Mesothelial cell of epicardium (in vitro differentiated cells): ENCODE measurements around the gene MGRN1. TPM values are rescaled to one million over a fixed set of nuclear protein-coding genes. Genes with fewer than 3 reads are reported as not detected.

Experiments used
- DNase-seq, 2 experiments: peaks; one replicate each; pipeline ENCODE4 v3.0.0; 2021; ENCODE audit warnings: low spot score in 2 of 2; ENCODE audit not compliant: unreplicated experiment in 2 of 2
- H3K27ac Mint-ChIP-seq: 2 replicates; pipeline ENCODE4 v1.8.0; 2021; ENCODE audit warnings: mixed read lengths
- H3K27me3 Mint-ChIP-seq: 2 replicates; pipeline ENCODE4 v1.8.0; 2021; ENCODE audit warnings: low read depth, mixed read lengths
- H3K36me3 Mint-ChIP-seq: 2 replicates; pipeline ENCODE4 v1.8.0; 2021; ENCODE audit warnings: mixed read lengths
- H3K4me1 Mint-ChIP-seq: 2 replicates; pipeline ENCODE4 v1.8.0; 2021; ENCODE audit warnings: mixed read lengths
- H3K4me3 Mint-ChIP-seq: 2 replicates; pipeline ENCODE4 v1.8.0; 2021; ENCODE audit warnings: mild to moderate bottlenecking, moderate library complexity, mixed read lengths
- H3K9me3 Mint-ChIP-seq: 2 replicates; pipeline ENCODE4 v1.8.0; 2021; ENCODE audit warnings: mixed read lengths
- total RNA-seq: library from RNA; stranded (reverse); gene quantifications from 3 replicates; pipeline ENCODE4 v1.2.1, GENCODE V29; 2021
- TF ChIP-seq, protein P1 (sequence below): fragments of 200-600 bp; sonication (generic); IDR thresholded peaks from one replicate; pipeline ENCODE4 v1.5.0; 2021; ENCODE audit warnings: antibody characterized with exemption; ENCODE audit not compliant: unreplicated experiment

Gene MGRN1
- total RNA-seq, 1 donor from 2014 or later = 110 TPM

DNA sequence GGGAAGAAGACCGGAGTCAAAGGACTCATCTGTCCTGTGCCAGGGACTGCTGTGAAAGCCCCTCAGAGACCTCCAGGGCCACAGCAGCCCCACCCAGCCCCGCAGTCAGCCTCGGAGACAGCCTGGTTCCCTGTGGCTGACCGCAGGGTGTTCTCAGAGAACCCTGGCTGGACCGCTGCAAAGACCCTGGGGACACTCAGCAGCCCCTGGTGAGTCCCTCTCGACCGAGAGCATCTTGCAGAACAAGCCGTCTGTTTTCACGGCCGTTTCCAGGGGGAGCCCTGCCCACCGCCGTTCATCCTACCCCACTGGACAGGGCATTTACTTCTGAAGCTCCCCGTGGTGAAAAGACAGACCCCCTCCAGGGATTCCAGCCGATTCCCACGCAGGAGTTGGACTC, 20.2 kb upstream of the MGRN1 start:
- no peaks in the 10 kb centered on the region for H3K9me3 Mint-ChIP-seq
- no peak for DNase-seq
- H3K27ac Mint-ChIP-seq = no peak overlapping the region
- no peaks in the 10 kb centered on the region for H3K4me1 Mint-ChIP-seq
- H3K27me3 Mint-ChIP-seq = peaks cover under 1% of the 10 kb centered on the region
- H3K4me3 Mint-ChIP-seq = no peak overlapping the region
- no peaks in the 10 kb centered on the region for H3K36me3 Mint-ChIP-seq
- TF ChIP-seq, protein P1, sequence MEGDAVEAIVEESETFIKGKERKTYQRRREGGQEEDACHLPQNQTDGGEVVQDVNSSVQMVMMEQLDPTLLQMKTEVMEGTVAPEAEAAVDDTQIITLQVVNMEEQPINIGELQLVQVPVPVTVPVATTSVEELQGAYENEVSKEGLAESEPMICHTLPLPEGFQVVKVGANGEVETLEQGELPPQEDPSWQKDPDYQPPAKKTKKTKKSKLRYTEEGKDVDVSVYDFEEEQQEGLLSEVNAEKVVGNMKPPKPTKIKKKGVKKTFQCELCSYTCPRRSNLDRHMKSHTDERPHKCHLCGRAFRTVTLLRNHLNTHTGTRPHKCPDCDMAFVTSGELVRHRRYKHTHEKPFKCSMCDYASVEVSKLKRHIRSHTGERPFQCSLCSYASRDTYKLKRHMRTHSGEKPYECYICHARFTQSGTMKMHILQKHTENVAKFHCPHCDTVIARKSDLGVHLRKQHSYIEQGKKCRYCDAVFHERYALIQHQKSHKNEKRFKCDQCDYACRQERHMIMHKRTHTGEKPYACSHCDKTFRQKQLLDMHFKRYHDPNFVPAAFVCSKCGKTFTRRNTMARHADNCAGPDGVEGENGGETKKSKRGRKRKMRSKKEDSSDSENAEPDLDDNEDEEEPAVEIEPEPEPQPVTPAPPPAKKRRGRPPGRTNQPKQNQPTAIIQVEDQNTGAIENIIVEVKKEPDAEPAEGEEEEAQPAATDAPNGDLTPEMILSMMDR = no peak

DNA sequence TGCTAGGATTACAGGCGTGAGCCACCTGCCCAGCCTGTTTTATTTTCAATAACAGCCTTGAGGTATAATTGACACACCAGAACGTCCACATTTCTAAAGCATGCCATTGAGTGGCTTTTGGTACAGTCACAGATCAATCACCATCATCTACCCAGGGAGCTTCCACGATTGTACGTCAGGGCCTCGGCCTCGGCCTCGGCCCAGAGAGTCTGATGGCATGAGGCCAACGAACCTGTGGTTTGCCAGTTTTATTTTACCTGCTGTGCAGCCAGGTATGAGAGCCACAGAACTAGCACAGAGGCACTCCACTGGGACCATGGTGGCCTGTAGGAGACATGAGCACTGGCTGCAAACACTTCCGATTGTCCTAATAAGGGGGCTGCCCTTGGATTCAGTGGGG, 18.3 kb upstream of the MGRN1 start:
- TF ChIP-seq, protein P1 = no peak
- no peak for DNase-seq
- no peak overlapping the region for H3K27ac Mint-ChIP-seq
- H3K27me3 Mint-ChIP-seq = no peaks in the 10 kb centered on the region
- H3K36me3 Mint-ChIP-seq = no peaks in the 10 kb centered on the region
- H3K4me1 Mint-ChIP-seq = peaks cover 2% of the 10 kb centered on the region
- H3K4me3 Mint-ChIP-seq = no peak overlapping the region
- no peaks in the 10 kb centered on the region for H3K9me3 Mint-ChIP-seq

DNA sequence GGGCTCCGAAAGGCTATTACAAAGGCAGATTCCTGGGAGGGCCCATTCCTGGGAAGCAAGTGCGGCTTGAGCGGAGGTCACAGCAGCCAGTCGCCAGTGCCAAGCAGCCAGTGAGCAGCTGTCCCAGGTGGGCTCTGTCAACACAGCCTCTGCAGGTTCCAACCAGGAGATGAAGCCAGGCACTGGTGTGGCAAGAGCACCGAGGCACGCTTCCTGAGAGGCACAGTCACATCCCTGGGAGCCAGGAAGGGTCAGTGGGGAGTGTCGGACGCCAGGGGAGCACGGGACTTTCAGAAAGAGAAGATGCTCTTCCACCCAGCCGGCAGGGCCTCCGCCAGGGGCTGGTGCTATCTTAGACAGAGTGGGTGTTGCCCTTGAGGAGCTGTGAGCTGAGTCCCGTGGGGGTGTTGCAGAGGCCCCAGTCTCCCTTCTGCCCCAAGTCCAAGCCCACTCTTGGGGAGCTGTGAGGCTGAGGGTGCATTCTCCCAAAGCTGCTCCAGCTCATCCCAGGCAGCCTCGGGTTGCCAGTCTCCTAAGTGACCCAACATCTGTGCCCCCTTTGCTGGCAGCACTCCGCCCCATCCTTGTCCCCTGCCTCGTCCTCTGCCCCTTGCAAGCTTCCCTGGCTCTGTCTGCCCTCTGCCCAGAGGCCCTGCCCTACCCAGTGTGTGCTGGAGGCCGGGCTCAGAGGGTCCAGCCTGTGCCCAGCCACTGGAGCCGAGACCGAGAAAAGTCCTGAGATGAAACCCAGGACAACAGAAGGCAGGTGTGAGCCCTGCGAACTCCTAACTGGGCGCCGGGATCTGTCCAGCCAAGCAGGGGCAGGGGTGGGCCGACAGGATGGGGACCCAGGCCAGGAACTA, 16.6 kb upstream of the MGRN1 start:
- H3K36me3 Mint-ChIP-seq = no peaks in the 10 kb centered on the region
- H3K27ac Mint-ChIP-seq = no peak overlapping the region
- H3K9me3 Mint-ChIP-seq = no peaks in the 10 kb centered on the region
- TF ChIP-seq, protein P1 = no peak
- peaks cover 7% of the 10 kb centered on the region for H3K4me1 Mint-ChIP-seq
- no peaks in the 10 kb centered on the region for H3K27me3 Mint-ChIP-seq
- no peak overlapping the region for H3K4me3 Mint-ChIP-seq
- no peak for DNase-seq

DNA sequence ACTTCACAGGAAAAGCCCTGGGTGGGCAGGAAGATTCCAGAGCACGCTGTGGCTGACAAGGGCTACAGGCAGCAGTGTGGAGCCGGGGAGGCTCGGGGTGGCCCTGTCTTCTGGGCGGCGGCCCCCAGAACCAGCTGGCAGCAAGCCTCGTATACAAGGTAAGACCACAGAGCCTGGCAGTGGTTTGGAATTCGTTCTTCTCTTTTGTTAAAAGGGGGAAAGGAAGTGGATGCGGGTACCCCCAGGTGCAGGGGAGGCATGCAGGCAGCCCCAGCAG, 16.0 kb upstream of the MGRN1 start:
- Mint-ChIP-seq H3K9me3 (no peaks in the 10 kb centered on the region), H3K4me1 (peaks cover 11% of the 10 kb centered on the region), H3K27me3 (no peaks in the 10 kb centered on the region), H3K4me3 (no peak overlapping the region), H3K27ac (no peak overlapping the region), H3K36me3 (no peaks in the 10 kb centered on the region)
- DNase-seq = no peak
- TF ChIP-seq, protein P1 = no peak

DNA sequence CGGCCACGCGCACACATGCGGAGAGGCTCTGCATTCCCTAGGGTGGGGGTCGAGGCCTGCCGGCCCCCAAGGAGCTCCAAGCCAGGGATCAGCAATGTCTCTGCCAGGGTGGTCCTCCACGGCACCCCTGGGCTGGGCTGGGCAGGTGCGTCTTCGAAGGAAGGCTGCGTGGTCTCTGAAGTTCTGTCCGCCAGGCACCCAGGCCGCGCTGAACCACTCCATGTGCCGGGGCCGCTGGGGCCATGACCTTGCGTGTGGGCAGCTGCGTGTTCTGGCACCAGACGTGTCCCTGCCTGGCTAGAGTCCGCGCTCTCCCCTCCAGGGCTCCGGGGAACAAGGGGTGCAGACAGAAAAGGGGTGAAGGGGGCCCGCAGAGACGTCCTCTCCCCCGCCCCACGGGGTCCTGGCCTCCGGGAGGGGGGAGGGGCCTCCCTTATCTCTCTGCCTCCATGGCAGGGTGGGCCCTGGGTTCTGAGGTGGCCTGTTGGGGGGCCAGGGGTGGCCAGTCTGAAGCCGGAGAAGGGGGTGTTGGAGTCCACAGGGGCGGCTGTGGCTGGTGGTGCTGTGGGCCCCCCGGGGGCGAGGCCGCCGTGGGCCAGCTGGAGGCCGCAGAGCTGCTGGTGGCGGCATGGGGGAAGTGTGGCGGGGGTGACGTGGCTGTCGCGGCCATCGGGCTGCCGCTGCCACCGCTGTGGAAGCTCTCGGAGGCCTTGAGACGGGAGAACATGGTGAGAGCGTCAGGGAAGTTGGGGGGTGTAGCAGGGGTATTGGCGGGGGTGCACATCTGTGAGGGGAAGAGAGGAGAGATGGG, 15.2 kb upstream of the MGRN1 start:
- Mint-ChIP-seq H3K27ac (no peak overlapping the region), H3K27me3 (no peaks in the 10 kb centered on the region), H3K4me1 (peaks cover 11% of the 10 kb centered on the region), H3K4me3 (no peak overlapping the region), H3K36me3 (no peaks in the 10 kb centered on the region), H3K9me3 (no peaks in the 10 kb centered on the region)
- no peak for DNase-seq
- TF ChIP-seq, protein P1 = no peak
